Peyer's patch (tissue), 4 donors: ENCODE results near the gene PRAC2. TPM values are rescaled to one million over a fixed set of nuclear protein-coding genes. Genes with fewer than 3 reads are reported as not detected.

Experiments used
- DNase-seq, 3 donors: peaks; one replicate each; pipeline ENCODE4 v3.0.0-alpha.2; 2017 to 2019
- H3K27ac ChIP-seq, 4 donors: fragments of 200-600 bp; sonication (generic); one replicate each; pipeline ENCODE4 v1.5.1; 2016 to 2019
- H3K27me3 ChIP-seq, 2 donors: fragments of 200-600 bp; sonication (generic); one replicate each; pipeline ENCODE4 v1.5.1; 2019
- H3K36me3 ChIP-seq, 3 donors: fragments of 200-600 bp; sonication (generic); one replicate each; pipeline ENCODE4 v1.5.1; 2016 to 2019
- H3K4me1 ChIP-seq, 4 donors: fragments of 200-600 bp; sonication (generic); one replicate each; pipeline ENCODE4 v1.5.1; 2016 to 2019
- H3K4me3 ChIP-seq, 4 donors: fragments of 200-600 bp; sonication (generic); 1 replicate in 3 of 4; 2 replicates in 1 of 4; pipeline ENCODE4 v1.5.1; 2016 to 2019; ENCODE audit warnings: mild to moderate bottlenecking in 1 of 4
- H3K9me3 ChIP-seq, 4 donors: fragments of 200-600 bp; sonication (generic); one replicate each; pipeline ENCODE4 v1.5.1; 2016 to 2019; ENCODE audit warnings: mild to moderate bottlenecking in 1 of 4
- POLR2A ChIP-seq, 2 donors: fragments of 450-650 bp; IDR thresholded peaks; one replicate each; pipeline ENCODE4 v1.5.1; 2017; ENCODE audit warnings: antibody characterized with exemption in 2 of 2, mild to moderate bottlenecking in 2 of 2, moderate library complexity in 2 of 2
- total RNA-seq, 4 donors: library from RNA; depleted of rRNA; stranded (reverse); fragments of >200 nt; gene quantifications; one replicate each; pipeline ENCODE4 v1.1.0, GENCODE V29; 2016
- TF ChIP-seq, protein P1 (sequence below), 6 experiments: fragments of 450-650 bp in 4 of 6; fragments of 200-600 bp in 2 of 6; sonication (generic) in 1 of 6; IDR thresholded peaks; one replicate each; pipeline ENCODE4 v1.5.1; 2017 to 2019; ENCODE audit warnings: antibody characterized with exemption in 6 of 6, mild to moderate bottlenecking in 3 of 6, moderate library complexity in 1 of 6

The PRAC2 gene
- total RNA-seq, 4 donors from 2014 or later: not detected

DNA sequence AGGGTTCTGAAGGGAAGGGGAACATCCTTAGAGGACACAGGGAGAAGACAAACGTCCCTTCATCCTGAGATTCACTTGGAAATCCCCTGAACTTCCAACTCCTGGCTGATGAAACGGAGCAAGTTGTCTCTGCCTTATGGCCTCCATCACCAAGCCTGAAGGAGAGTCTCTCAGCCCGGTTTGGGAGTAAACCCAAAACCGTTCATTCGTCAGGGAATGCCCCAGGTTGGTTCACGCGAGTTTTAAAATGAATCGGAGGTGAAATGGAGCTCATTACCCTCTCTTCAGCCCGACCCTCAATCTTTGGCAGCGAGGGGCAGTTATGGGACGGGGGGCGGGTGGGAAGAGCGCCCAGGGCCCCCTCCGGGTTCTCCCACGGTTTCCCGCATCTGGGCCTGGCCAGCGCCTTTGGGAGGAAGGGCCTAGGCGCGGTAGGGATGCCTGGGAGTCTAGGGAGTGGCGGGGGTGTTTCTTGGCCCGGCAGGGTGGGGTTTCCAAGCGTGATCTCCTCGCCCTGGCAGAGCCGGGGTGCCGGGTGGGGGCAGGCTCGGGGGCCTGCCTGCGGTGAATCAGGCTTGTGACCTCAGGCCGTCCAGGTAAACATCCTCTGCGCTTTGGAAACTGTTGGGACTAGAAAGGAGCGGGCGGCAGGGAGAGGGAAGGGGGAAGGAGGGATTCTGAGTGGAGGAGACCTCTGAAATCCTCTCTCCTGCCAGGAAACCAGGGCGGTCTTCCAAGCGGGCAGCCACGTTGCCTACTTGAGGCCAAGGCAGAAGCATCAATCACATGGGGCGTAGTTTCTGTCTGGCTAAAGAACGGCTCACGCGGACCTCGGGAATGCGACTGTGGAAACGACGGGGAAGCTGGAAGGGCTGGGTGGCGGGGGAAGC is 29.7 kb downstream of the PRAC2 start:
- H3K36me3 ChIP-seq: no peaks in the 10 kb centered on the region

DNA sequence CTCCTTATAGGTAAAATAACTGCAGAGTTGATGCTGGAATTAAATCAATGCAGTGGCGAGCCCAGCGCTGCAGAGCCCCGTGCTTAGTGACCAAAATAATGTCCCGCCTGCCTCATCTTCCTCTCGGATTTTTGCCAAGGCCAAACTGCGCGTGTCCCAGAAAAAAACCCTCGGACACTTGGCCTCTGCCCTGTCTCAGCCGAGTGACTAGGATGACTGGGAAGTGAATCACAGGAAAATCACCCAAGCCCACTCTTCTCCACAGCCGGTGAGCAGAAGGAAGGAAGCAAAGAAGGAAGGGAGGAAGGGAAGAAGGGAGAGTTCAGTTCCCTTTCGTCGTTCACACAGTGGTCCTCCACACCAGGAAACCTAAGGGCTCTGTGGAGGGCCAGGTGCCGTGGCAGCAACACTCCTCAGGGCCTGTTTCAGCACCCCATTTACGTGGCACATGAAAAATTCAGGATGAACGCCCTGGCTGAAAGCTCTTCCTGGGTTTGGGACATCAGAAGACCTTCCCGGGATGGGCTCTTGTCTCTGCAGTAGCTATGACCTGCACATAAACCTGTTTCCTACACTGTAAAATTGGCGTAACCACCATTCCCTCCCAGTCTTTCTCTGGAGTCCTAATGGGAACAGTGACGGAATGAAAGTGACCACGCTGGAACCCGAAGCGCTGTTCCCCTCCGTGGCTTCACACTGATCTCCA is 31.0 kb downstream of the PRAC2 start:
- H3K4me3 ChIP-seq: no peak overlapping the region
- H3K27ac ChIP-seq: no peak overlapping the region
- no peaks in the 10 kb centered on the region for H3K9me3 ChIP-seq
- peaks cover 0 to 16% (median 0%) of the 10 kb centered on the region in 4 donors for H3K4me1 ChIP-seq
- no peak for DNase-seq
- TF ChIP-seq, protein P1, sequence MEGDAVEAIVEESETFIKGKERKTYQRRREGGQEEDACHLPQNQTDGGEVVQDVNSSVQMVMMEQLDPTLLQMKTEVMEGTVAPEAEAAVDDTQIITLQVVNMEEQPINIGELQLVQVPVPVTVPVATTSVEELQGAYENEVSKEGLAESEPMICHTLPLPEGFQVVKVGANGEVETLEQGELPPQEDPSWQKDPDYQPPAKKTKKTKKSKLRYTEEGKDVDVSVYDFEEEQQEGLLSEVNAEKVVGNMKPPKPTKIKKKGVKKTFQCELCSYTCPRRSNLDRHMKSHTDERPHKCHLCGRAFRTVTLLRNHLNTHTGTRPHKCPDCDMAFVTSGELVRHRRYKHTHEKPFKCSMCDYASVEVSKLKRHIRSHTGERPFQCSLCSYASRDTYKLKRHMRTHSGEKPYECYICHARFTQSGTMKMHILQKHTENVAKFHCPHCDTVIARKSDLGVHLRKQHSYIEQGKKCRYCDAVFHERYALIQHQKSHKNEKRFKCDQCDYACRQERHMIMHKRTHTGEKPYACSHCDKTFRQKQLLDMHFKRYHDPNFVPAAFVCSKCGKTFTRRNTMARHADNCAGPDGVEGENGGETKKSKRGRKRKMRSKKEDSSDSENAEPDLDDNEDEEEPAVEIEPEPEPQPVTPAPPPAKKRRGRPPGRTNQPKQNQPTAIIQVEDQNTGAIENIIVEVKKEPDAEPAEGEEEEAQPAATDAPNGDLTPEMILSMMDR (IDR thresholded peaks at IDR 0.05): no peak
- no peak for TF ChIP-seq POLR2A (IDR thresholded peaks at IDR 0.05)
- no peaks in the 10 kb centered on the region for H3K36me3 ChIP-seq
- H3K27me3 ChIP-seq: peaks cover 0 to 58% of the 10 kb centered on the region in 2 donors

More for the DNA sequence above, 29.7 kb downstream of the PRAC2 start:
- no peak for DNase-seq
- Histone ChIP-seq H3K4me1 (peaks cover 0 to 16% (median 0%) of the 10 kb centered on the region in 4 donors), H3K27ac (no peak overlapping the region), H3K27me3 (peaks cover 0 to 68% of the 10 kb centered on the region in 2 donors), H3K4me3 (no peak overlapping the region), H3K9me3 (no peaks in the 10 kb centered on the region)
- TF ChIP-seq, protein P1 (IDR thresholded peaks at IDR 0.05): no peak
- TF ChIP-seq POLR2A (IDR thresholded peaks at IDR 0.05): no peak

DNA sequence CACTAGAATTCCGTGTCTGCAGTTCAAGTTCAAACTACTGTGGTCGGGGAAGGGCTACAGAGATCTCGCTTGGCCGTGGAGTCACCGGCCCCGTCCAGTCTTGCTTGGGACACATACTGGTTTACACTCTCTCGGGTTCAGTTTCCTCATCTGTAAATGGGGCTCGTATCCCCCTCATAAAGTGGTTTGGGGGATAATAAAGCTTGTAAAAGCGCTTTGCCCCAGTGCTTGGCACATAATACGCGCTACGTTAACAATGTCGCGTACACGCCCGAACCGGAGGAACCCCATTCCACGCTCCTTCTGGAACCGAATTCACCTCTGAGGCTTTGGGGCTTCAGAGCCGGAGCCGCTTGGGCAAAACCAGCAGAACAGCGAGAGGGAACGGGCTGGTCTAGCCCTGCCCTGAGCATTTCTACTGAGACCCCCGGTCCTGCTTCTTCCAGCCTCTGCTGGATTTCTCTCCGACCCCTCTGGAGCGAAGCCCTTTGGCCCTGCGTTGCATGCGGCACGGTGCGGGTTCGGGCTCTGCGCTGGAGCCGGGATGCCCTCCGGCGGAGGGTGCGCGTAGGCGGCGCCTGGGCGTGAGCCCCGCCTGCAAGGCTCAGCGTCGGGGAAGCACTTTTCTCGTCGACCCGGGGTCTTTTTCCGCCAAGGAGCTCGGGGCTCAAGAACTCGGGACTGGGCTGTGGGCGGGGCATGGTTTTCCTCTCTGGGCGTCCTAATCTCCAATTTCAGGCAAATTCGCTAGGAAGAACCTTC is 31.7 kb downstream of the PRAC2 start:
- TF ChIP-seq, protein P1 (IDR thresholded peaks at IDR 0.05): no peak
- no peak for TF ChIP-seq POLR2A (IDR thresholded peaks at IDR 0.05)
- H3K4me3 ChIP-seq: no peak overlapping the region

DNA sequence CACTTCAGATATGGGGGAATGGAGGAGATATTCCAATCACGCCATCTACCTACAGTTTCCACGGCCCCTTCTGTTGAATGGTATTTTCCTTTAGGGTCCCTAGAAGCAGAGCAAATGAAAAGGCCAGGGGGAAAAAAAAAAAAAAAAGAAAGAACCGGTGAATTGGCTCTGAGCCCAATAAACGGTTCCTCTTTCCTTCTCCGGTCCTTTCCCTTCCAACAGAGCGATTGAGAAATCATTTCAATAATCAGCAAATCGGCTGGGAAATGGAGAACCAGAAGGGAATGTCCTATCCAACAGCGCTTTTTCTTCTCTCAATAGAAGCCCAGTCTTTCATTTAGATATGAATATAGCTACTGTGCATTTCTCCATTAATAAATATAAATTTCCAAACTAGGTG is 32.4 kb downstream of the PRAC2 start:
- no peaks in the 10 kb centered on the region for H3K36me3 ChIP-seq
- H3K9me3 ChIP-seq: no peaks in the 10 kb centered on the region
- no peak overlapping the region for H3K4me3 ChIP-seq
- peaks cover 0 to 16% (median 0%) of the 10 kb centered on the region in 4 donors for H3K4me1 ChIP-seq
- TF ChIP-seq, protein P1 (IDR thresholded peaks at IDR 0.05): no peak
- no peak for TF ChIP-seq POLR2A (IDR thresholded peaks at IDR 0.05)
- DNase-seq: no peak
- H3K27me3 ChIP-seq: peaks cover 0 to 47% of the 10 kb centered on the region in 2 donors
- H3K27ac ChIP-seq: no peak overlapping the region

More for the DNA sequence above, 31.7 kb downstream of the PRAC2 start:
- Histone ChIP-seq H3K4me1 (peaks cover 0 to 16% (median 0%) of the 10 kb centered on the region in 4 donors), H3K27me3 (peaks cover 0 to 54% of the 10 kb centered on the region in 2 donors), H3K36me3 (no peaks in the 10 kb centered on the region), H3K9me3 (no peaks in the 10 kb centered on the region), H3K27ac (no peak overlapping the region)
- no peak for DNase-seq

DNA sequence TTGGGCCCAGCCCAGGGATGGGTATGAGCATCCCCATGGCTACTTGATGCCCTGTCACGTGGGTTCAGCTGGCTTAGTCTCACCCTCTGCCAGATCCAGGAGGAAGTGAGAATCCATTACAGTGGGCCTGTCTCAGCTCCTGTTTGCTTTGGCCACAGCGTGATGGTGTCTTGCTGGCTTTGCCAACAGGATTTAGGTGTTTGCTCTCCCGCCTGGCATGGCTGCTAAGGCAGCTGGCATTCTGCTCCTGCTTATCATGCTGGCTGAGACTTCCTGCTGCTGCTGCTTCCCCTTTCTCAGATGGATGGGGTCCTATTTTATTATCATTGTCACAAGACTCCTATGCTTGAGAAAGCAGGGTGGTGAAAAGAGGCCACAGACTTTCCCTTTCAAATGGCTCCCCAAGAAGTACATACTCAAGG is 33.9 kb downstream of the PRAC2 start:
- no peaks in the 10 kb centered on the region for H3K9me3 ChIP-seq
- H3K4me1 ChIP-seq: peaks cover 0 to 16% (median 0%) of the 10 kb centered on the region in 4 donors
- H3K27ac ChIP-seq: no peak overlapping the region
- no peaks in the 10 kb centered on the region for H3K36me3 ChIP-seq
- peaks cover 0 to 35% of the 10 kb centered on the region in 2 donors for H3K27me3 ChIP-seq
- no peak overlapping the region for H3K4me3 ChIP-seq
- TF ChIP-seq POLR2A (IDR thresholded peaks at IDR 0.05): no peak
- TF ChIP-seq, protein P1 (IDR thresholded peaks at IDR 0.05): no peak
- no peak for DNase-seq
